Measurements from ENCODE around the gene CDC20B.

DNA sequence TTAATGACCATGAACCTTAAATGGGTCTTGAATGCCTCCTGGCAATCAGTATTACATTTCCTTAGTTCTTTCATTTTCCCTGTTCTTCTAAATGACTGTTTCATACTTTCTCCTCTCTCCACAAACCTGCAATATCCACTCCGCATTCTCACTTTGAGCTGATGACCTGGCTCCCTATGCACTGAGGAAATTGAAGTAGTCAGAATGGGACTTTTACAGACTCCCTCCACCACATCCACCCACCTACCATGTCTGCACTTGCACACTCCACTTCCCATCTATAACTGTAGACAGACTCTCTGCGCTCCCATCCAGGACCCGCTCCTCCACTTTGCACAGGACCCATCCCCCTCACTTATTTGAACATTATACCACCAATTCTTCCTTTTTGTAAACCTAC, 106.7 kb downstream of the CDC20B start:
- TF ChIP-seq POLR2AphosphoS5 (IDR thresholded peaks at IDR 0.05) = no peak
- TF ChIP-seq TAF1 (IDR thresholded peaks at IDR 0.05; ENCODE audit: low read depth) = no peak
- TF ChIP-seq, protein P1, sequence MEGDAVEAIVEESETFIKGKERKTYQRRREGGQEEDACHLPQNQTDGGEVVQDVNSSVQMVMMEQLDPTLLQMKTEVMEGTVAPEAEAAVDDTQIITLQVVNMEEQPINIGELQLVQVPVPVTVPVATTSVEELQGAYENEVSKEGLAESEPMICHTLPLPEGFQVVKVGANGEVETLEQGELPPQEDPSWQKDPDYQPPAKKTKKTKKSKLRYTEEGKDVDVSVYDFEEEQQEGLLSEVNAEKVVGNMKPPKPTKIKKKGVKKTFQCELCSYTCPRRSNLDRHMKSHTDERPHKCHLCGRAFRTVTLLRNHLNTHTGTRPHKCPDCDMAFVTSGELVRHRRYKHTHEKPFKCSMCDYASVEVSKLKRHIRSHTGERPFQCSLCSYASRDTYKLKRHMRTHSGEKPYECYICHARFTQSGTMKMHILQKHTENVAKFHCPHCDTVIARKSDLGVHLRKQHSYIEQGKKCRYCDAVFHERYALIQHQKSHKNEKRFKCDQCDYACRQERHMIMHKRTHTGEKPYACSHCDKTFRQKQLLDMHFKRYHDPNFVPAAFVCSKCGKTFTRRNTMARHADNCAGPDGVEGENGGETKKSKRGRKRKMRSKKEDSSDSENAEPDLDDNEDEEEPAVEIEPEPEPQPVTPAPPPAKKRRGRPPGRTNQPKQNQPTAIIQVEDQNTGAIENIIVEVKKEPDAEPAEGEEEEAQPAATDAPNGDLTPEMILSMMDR (IDR thresholded peaks at IDR 0.05; ENCODE audit: poor library complexity, severe bottlenecking) = no peak
